NCI-H2227 (cell line): Measurements from ENCODE around the gene NTM.

Experiments used
- DNase-seq: peaks from one replicate; lab custom pipeline; 2025; ENCODE audit not compliant: unreplicated experiment; lab: John Stamatoyannopoulos, UW

The NTM gene

DNA sequence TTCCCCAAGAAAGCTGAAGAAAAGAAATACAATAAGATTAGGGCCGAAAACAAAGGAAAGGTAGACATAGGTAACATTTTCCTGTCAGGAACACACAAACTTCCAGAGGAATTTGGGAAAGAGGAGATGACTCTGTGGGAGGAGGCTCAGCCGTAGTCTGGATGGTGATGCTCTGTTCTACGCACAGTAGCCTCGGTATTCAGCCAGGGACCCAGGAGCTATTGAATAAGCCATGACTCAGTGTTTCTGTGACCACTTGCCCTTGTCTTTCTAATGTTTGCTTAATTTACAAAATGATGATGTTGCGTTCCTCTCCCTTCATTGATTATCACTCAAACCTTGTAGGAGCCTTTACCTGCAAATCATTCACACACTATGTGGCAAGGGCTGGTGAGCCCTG lies 745.0 kb downstream of the NTM start:
- no peak for DNase-seq

GRCh38 chr11:132116516-132116915 lies 746.1 kb downstream of the NTM start:
- no peak for DNase-seq

- DNase-seq: no peak
Measured at GRCh38 chr11:132118661-132119060, 748.2 kb downstream of the NTM start.

DNA sequence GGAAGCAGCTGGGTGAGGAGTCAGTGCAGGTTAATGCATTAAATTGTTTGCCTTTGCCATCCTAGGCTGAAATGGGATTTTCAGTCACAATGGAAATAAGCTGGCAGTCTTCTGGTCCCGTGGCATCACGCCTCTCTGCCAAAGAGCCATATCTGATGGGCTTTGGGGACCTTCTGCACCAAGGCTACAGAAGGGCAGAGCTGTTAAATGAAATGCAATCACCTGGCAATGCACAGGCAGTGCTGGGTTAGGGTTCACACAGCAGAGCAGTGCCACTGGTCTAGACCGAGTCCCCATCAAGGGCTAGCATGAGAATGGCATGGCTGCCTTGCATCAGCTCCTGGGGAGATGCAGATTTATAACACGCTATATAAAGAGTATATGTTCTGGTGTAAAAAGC lies 749.2 kb downstream of the NTM start:
- no peak for DNase-seq

- DNase-seq: no peak
Measured at GRCh38 chr11:132122735-132123134, 752.3 kb downstream of the NTM start.

GRCh38 chr11:132123449-132123848 lies 753.0 kb downstream of the NTM start:
- no peak for DNase-seq

DNA sequence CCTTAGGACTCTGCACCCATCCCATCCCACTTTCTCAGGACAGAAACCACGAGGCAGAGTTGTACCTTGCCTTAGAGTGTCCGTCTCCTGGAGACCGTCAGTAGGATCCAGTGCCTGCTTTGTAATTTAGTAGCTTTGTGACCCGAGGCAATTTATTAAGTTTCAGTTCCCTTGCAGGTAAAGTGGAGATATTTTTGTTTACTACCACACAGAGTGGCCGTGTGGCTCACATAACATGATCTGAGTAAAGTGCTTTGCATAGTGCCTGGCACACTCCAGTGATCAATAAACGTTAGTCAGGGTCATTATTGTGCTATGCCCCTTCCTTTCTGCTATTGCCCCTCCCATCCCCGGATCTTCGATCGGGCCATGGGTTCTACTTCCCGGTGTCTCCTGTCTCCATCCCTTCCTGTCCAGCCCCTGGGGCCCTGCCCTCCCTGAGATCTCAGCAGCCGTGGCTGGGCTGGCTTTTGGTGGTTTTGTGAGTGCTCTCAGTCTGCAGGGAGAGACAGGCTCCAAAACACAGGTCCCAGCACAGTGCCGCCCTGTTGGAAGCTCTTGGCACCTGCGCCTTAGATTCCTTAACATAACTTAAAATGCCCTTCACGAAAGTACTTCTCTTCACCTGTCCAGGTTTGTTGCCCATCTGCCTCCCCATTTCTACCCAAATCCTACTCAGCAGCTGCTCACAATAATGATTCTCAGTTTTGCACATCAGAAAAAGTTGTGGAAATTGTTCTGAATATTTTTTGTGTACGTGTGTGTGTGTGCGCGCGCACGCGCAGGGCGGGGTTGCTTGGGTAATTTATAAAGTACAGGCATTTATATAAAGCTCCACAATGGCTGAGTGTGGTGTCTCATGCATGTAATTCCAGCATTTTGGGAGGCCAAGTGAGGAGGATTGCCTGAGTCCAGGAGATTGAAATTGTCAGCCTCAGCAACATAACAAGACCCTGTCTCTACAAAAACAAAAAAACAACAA lies 753.7 kb downstream of the NTM start:
- DNase-seq: no peak

DNA sequence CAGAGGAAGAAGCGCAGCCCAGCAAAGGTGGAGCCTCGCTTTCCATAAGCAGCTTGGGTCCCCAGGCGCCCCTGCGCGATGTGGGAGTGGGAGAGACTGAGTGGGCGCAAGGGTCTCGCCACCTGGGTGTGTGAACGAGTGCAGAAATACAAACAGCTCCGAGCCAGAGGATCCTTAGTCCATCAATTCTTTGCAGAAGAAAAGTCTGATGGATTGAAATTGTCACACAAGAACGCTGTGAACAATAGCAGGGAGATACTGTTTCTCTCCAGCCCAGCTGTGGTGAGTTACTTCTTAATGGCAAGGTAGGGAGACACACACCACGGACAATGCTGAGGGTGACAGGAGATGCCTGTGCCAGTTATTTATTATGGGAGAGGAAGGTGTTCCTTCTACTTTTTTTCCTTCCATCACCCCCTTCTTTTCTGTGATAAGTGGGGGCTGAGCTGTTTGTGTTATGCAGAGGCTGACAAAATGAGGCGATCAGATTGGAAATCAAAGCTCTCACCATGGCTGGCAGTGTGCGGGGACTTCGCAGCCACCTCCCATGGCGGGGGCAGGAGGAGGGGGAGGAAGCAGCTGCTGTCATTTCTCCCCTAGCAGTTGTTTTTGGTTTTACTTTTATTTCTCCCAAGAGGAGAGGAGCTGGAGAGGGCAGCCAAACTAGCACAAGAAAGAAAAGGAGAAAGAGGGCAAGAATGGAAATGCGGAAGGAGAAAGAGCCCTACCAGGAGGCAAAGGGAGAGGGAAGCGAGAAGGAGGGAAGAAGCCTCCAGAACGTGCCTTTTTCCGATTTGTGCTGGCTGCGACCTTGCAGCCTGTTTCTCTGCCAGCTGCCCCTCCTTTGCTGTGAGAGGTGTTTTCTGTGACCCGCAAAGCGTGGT lies 755.8 kb downstream of the NTM start:
- peak; percentile 45 for DNase-seq

DNA sequence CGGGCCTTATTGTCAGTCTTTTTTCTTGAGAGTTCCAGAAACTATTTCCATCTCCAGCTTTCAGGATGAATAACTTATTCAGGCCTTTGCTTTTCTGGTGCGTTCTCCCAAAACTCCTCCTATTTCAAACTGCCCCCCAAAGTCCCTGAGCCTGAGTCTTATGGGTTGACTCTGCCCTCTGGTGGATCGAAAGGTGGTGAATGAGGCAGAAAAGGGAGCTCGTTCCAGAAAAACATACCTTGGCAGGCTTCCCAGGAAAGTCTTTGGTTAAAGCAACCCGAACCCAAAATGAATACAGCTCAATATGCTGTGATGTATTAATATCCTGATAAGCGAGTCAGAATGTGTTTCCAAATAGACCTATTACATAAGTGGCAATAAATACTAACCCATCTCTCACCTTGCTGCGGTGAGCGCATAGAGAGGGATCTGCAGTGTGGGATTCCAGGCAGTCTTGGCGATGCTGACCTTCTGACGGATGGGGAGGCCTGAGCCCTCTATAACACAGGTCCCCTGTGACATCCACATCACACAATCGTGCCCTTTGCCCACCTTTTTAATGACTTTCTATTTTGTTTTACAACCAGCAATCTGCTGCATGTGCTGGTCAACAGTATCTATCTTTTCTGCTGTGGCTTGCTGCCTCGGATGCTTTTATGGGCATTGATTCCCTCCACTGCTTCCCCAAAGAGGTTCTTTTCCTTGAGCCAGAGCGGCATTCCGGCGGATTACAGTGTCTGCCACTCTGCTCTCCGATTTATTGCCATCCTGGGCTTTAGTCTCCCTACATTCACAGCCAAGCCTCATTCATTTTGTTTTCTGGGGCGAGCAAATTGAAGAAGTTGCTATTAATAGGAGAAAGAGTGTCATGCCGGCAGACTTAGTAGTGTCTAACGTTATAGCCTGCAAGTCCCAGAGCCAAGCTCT lies 756.8 kb downstream of the NTM start:
- DNase-seq: peak; percentile 59

DNA sequence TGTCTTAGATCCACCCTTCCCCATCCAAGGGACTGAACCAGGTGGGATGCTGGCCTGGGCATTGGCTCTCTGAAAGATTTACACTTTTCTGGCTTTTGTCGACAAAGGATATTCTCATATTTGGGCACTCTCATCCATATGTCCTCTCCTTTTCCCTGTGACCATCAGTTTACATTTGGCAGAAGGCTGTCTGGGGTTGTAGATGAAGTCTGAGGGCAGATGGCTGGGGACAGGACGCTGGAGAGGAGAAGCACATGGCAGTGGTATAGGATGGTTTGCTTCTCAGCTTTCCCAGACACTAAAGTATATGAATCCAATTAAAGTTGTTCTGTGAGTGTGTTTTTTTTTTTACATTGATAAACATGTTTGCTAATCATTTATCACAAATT lies 757.5 kb downstream of the NTM start:
- no peak for DNase-seq

DNA sequence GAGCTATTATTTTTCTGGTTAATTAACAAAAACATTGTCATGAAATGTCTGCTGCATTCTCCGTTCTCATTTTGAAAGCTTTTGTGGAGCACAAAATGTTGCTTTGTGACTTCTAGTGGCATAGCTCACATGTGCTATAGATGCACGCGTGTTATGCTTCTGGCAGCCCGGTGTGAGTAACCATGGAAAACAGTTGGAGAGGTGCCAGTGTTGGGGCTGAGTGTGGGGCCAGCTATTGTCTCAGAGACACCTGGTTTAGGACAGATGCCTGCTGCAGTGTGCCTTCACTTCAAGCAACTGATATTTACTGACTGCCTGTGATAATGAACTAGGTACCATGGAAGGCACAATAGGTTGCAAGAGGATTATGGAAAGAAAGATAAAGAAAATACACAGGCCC lies 760.6 kb downstream of the NTM start:
- DNase-seq: peak; percentile 71

DNA sequence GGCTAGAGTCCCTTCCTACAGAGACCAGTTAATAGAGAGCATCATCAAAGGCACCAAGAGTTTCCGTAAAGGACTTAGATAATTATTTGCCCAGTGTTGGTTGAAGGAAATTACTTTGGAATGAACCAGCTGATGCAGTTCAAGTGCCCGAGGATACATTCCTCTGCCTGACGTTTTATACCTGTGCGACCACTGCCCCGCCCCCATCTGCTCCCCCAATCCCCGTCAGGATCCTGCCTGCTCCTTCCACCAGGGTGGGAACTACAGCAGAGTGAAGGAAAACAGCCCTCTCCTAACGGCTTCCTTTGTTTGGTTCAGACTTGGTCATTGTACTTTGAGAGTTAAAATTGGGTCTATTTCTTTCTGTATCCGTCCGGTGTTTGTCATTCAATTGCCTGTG lies 761.5 kb downstream of the NTM start:
- no peak for DNase-seq

DNA sequence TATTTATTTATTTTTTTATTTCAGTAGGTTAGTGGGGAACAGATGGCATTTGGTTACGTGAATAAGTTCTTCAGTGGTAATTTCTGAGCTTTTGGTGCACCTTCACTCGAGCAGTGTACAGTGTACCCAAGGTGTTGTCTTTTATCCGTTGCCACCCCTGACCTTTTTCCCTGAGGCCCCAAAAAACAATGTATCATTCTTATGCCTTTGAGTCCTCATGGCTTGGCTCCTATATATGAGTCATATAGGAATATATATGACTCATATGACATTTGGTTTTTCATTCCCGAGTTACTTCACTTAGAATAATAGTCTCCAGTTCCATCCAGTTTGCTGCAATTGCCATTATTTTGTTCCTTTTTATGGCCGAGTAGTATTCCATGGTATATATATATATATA lies 763.9 kb downstream of the NTM start:
- no peak for DNase-seq

DNA sequence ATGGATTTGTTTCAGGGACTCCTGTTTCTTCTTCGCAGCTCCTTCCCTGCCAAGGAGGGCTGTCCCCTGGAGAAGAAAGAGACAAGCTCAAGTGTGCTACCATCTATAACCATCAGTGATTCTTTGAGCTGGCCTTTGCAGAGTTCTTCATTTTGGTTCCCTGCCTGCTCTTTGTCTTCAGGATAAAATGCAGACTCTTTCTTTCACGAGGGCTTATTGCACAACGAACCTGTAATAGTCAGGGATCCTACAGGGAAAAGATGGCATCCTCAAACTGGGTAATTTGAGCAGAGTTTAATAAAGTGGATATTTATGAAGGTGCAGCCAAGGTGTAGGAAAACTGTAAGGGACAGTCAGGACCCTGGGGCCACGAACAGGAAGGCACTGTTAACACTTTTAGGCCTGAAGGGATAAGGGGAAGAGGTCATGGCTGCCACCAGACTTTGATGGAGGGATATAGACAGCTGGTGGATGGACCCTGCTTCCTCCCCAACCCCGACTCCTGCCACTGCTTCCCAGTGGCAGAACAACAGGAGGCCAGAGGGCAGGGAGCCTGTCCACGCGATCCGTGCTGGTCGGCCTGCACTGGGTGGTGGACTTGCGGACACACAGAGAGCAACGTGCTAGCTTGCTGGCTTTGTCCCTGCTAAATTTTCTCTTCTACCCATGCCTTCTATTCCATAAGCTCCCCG lies 767.0 kb downstream of the NTM start:
- no peak for DNase-seq

GRCh38 chr11:132137981-132138313 lies 767.5 kb downstream of the NTM start:
- no peak for DNase-seq

DNA sequence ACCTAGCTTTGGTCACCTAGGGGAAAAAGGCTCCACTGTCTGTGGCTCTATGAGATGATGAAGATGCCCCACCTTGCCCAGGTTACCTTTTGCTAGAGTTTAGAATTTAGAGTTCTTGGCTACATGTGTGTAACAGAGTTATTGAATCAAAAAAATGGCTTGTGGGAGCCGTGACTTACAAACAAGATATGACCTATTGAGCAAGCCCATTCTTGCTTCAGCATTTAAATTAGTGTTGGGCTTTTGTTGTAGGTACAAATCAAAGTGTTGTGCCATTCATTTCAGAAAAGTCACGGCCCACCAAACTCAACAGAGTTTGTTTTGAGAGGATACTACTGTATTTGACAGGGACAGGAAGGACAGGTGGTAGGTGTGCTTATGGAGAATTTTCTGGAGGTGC lies 768.8 kb downstream of the NTM start:
- DNase-seq: no peak

- no peak for DNase-seq
Measured at GRCh38 chr11:132140056-132140455, 769.6 kb downstream of the NTM start.

- no peak for DNase-seq
Measured at GRCh38 chr11:132142121-132142520, 771.7 kb downstream of the NTM start.

GRCh38 chr11:132142554-132142953 lies 772.1 kb downstream of the NTM start:
- peak; percentile 7 for DNase-seq

DNA sequence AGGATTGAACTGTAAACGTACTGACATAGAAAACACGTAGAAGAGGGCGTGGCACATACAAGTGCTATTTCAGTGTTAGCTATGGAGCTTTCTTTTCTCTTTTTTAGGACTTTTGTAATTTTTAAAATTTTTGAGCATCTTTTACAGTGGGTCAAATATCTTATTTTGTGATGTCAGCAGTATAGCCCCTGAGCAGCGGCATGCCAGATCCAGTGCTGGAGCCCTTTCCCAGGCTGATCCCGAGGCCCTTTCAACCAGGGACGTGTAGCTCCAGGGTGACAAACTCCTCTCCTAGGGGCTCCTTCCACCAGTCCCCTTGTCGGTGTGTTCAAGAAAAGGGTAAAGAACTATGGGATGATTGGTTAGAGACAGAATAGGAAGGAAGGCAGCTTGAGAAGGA lies 777.0 kb downstream of the NTM start:
- no peak for DNase-seq
